ENCODE data around the gene KSR2. TPM values are rescaled to one million over a fixed set of nuclear protein-coding genes. Genes with fewer than 3 reads are reported as not detected.
"Not testable (repeated sequence)": the region's sequence is repeated elsewhere in the genome, so short reads cannot be mapped to it uniquely, and the experiment has no call there.

Gene KSR2
- total RNA-seq, 2 donors from 2014 or later: 0.66 to 1.0 TPM

DNA sequence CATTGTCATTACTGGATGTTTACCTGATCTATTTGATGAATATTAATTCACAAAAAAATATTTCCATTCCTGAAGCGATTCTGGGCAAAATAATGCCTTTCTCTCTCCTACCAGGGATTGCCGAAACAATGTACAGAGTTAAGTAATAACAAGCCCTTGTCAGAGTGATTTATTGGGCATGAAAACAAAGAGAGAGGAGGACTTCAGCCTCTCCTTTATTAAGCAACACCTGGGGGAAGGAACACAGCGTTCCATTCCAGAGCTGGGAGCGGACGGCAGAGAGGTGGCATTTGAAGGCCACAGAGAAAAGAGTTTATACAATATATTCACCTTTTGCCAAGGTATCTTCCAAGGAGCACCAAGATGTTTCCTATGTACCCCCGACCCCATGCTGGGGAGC lies 165.8 kb downstream of the KSR2 start:
- peak in 1 of 3 donors; percentile 20 for TF ChIP-seq POLR2A (IDR thresholded peaks at IDR 0.05)
- TF ChIP-seq, protein P1, sequence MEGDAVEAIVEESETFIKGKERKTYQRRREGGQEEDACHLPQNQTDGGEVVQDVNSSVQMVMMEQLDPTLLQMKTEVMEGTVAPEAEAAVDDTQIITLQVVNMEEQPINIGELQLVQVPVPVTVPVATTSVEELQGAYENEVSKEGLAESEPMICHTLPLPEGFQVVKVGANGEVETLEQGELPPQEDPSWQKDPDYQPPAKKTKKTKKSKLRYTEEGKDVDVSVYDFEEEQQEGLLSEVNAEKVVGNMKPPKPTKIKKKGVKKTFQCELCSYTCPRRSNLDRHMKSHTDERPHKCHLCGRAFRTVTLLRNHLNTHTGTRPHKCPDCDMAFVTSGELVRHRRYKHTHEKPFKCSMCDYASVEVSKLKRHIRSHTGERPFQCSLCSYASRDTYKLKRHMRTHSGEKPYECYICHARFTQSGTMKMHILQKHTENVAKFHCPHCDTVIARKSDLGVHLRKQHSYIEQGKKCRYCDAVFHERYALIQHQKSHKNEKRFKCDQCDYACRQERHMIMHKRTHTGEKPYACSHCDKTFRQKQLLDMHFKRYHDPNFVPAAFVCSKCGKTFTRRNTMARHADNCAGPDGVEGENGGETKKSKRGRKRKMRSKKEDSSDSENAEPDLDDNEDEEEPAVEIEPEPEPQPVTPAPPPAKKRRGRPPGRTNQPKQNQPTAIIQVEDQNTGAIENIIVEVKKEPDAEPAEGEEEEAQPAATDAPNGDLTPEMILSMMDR (IDR thresholded peaks at IDR 0.05): no peak
- intact Hi-C loops (cut with DNase I): no loop called here
- peak; percentile 43 to 73 (median 66) for DNase-seq
- no peaks in the 10 kb centered on the region for H3K36me3 ChIP-seq (replicated peaks in 1 of 2; ENCODE audit: insufficient read depth in 1 of 2, low read depth in 2 of 2)
- no peak overlapping the region for H3K4me3 ChIP-seq
- ATAC-seq: peak; percentile 95
- no peaks in the 10 kb centered on the region for H3K27me3 ChIP-seq
- peaks cover 9% of the 10 kb centered on the region for H3K4me1 ChIP-seq
- peak overlapping the region; percentile 65 to 87 (median 78) for H3K27ac ChIP-seq
- 42 to 47% methylated on average over 6 of the region's 6 CpGs for WGBS, 2 donors
- no peaks in the 10 kb centered on the region for H3K9me3 ChIP-seq

DNA sequence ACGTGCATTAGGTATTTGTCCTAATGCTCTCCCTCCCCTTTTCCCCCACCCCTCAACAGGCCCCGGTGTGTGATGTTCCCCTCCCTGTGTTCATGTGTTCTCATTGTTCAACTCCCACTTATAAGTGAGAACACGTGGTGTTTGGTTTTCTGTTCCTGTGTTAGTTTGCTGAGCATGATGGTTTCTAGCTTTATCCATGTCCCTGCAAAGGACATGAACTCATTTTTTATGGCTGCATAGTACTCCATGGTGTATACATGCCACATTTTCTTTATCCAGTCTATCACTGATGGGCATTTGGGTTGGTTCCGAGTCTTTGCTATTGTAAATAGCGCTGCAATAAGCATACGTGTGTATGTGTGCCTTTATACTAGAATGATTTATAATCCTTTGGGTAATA lies 168.1 kb downstream of the KSR2 start:
- DNase-seq; H3K27ac ChIP-seq; H3K9me3 ChIP-seq; intact Hi-C loops (cut with DNase I); H3K36me3 ChIP-seq (replicated peaks in 1 of 2; ENCODE audit: insufficient read depth in 1 of 2, low read depth in 2 of 2); H3K4me1 ChIP-seq; H3K4me3 ChIP-seq; H3K27me3 ChIP-seq; ATAC-seq: not testable (repeated sequence)
- WGBS, 2 donors: 89 to 92% methylated on average over 6 of the region's 6 CpGs

DNA sequence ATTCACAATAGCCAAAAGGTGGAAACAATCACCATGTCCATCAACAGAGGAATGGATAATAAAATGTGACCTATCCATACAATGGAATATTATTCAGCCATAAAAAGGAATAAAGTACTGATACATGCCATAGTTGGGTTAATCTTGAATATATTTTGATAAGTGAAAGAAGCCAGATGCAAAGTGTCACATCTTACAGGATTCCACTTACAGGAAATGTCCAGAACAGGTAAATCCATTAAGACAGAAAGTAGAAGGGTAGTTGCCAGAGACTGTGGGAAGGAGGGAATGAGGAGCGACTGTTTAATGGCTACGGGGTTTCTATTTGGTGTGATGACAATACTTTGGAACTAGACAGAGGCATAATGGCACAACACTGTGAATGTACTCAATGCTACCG lies 171.6 kb downstream of the KSR2 start:
- intact Hi-C loops (cut with DNase I): no loop called here
- TF ChIP-seq, protein P1 (IDR thresholded peaks at IDR 0.05): no peak
- TF ChIP-seq POLR2A (IDR thresholded peaks at IDR 0.05): no peak
- Histone ChIP-seq H3K36me3 (replicated peaks in 1 of 2; ENCODE audit: insufficient read depth in 1 of 2, low read depth in 2 of 2) (no peaks in the 10 kb centered on the region), H3K27me3 (no peaks in the 10 kb centered on the region), H3K9me3 (no peaks in the 10 kb centered on the region), H3K4me3 (no peak overlapping the region), H3K4me1 (peaks cover 2% of the 10 kb centered on the region), H3K27ac (no peak overlapping the region)
- ATAC-seq (no peak), DNase-seq (no peak)
- 86 to 93% methylated on average over 3 of the region's 3 CpGs for WGBS, 2 donors

DNA sequence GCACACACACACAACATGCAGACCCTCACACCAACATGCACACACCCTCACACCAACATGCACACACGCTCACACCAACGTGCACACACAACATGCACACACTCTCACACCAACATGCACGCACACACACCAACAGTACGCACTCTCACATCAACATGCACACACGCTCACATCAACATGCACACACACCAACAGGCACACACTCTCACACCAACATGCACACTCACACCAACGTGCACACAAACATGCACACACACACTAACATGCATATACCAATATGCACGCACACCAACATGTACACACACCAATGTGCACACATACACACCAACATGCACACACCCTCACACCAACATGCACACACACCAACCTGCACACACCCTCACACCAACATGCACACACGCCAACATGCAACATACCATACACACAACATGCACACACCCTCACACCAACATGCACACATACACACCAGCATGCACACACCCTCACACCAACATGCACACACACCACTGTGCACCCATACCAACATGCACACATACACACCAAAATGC lies 175.8 kb downstream of the KSR2 start:
- Histone ChIP-seq H3K36me3 (replicated peaks in 1 of 2; ENCODE audit: insufficient read depth in 1 of 2, low read depth in 2 of 2) (no peaks in the 10 kb centered on the region), H3K4me1 (no peaks in the 10 kb centered on the region), H3K9me3 (no peaks in the 10 kb centered on the region), H3K27me3 (no peaks in the 10 kb centered on the region), H3K27ac (no peak overlapping the region), H3K4me3 (no peak overlapping the region)
- TF ChIP-seq, protein P1 (IDR thresholded peaks at IDR 0.05): no peak
- no peak for TF ChIP-seq POLR2A (IDR thresholded peaks at IDR 0.05)
- intact Hi-C loops (cut with DNase I): no loop called here
- DNase-seq (no peak), ATAC-seq (no peak)
- 74 to 80% methylated on average over 8 of the region's 8 CpGs for WGBS, 2 donors

DNA sequence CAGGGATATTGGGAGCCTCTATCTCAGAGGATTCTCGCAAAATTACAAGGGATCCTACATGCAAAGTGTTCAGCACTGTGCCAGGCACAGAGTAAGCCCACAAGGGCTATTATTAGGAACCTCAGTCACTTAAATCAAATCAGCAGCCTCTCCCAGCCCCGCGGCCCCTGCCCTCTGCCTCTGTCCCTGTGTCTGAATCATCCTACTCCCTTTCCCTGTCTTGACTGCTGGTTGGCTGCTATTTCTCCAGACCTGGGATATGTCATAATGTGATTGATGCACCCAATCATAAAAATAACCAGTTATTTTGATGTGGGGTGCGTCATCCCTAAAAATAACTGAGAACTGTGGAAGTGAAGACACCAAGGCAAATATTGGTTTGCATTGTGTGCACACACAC lies 176.3 kb downstream of the KSR2 start:
- no peak overlapping the region for H3K4me3 ChIP-seq
- ATAC-seq (no peak), DNase-seq (no peak)
- H3K4me1 ChIP-seq: no peaks in the 10 kb centered on the region
- no peaks in the 10 kb centered on the region for H3K27me3 ChIP-seq
- intact Hi-C loops (cut with DNase I): no loop called here
- 86 to 89% methylated on average over 4 of the region's 4 CpGs for WGBS, 2 donors
- TF ChIP-seq, protein P1 (IDR thresholded peaks at IDR 0.05): no peak
- no peaks in the 10 kb centered on the region for H3K9me3 ChIP-seq
- H3K27ac ChIP-seq: no peak overlapping the region
- H3K36me3 ChIP-seq (replicated peaks in 1 of 2; ENCODE audit: insufficient read depth in 1 of 2, low read depth in 2 of 2): no peaks in the 10 kb centered on the region
